Loucy (cell line): ENCODE measurements around the gene ARNT2.

ENCODE experiments used
- H2AFZ ChIP-seq: fragments of 200-600 bp; sonication (generic); 2 replicates; pipeline ENCODE4 v1.6.0; 2016; ENCODE audit warnings: antibody characterized with exemption, mild to moderate bottlenecking, low read length, moderate library complexity
- H3F3A ChIP-seq: fragments of 200-600 bp; 2 replicates; pipeline ENCODE4 v1.6.0; 2016; ENCODE audit warnings: antibody characterized with exemption, low read depth, mild to moderate bottlenecking
- H3K27me3 ChIP-seq: fragments of 200-600 bp; sonication (generic); 2 replicates; pipeline ENCODE4 v1.6.1; 2014; ENCODE audit warnings: low read length, mild to moderate bottlenecking; ENCODE audit not compliant: insufficient read depth, poor library complexity, severe bottlenecking
- H3K36me3 ChIP-seq: fragments of 200-600 bp; sonication (generic); 2 replicates; pipeline ENCODE4 v1.6.1; 2016; ENCODE audit warnings: low read length; ENCODE audit not compliant: insufficient read depth
- H3K4me1 ChIP-seq: fragments of 200-600 bp; sonication (generic); 2 replicates; pipeline ENCODE4 v1.5.1; 2014; ENCODE audit warnings: low read length, mild to moderate bottlenecking; ENCODE audit not compliant: insufficient read depth, poor library complexity, severe bottlenecking
- H3K4me2 ChIP-seq: fragments of 200-600 bp; sonication (generic); 2 replicates; pipeline ENCODE4 v1.6.0; 2014; ENCODE audit warnings: antibody characterized with exemption, low read length, low read depth, mild to moderate bottlenecking; ENCODE audit not compliant: poor library complexity, severe bottlenecking
- H3K4me3 ChIP-seq: fragments of 200-600 bp; sonication (generic); 2 replicates; pipeline ENCODE4 v1.5.1; 2014; ENCODE audit warnings: low read length, mild to moderate bottlenecking, mixed read lengths; ENCODE audit not compliant: poor library complexity, severe bottlenecking
- H3K79me2 ChIP-seq: fragments of 200-600 bp; sonication (generic); 2 replicates; pipeline ENCODE4 v1.6.1; 2014; ENCODE audit warnings: low read length; ENCODE audit not compliant: insufficient read depth
- H3K9ac ChIP-seq: fragments of 200-600 bp; sonication (generic); 2 replicates; pipeline ENCODE4 v1.6.0; 2014; ENCODE audit warnings: mild to moderate bottlenecking, low read depth, low read length, moderate library complexity; ENCODE audit not compliant: poor library complexity, severe bottlenecking
- H3K9me2 ChIP-seq: fragments of 200-600 bp; sonication (generic); replicated peaks from 2 replicates; pipeline ENCODE4 v1.6.1; 2016; ENCODE audit warnings: low read depth, low read length, mixed read lengths
- H3K9me3 ChIP-seq: fragments of 200-600 bp; sonication (generic); 2 replicates; pipeline ENCODE4 v1.6.1; 2014; ENCODE audit warnings: mild to moderate bottlenecking, antibody characterized with exemption, low read length, low read depth; ENCODE audit not compliant: insufficient read depth
- H4K20me1 ChIP-seq: fragments of 200-600 bp; sonication (generic); 2 replicates; pipeline ENCODE4 v1.6.0; 2014; ENCODE audit warnings: antibody characterized with exemption, low read length, mild to moderate bottlenecking; ENCODE audit not compliant: insufficient read depth, poor library complexity, severe bottlenecking
- EZH2phosphoT487 ChIP-seq: fragments of 200-600 bp; IDR thresholded peaks from 2 replicates; pipeline ENCODE4 v1.6.1; 2018; ENCODE audit warnings: antibody characterized with exemption, mild to moderate bottlenecking, moderate library complexity, borderline replicate concordance
- TF ChIP-seq, protein P1 (sequence below): fragments of 200-600 bp; sonication (generic); conservative IDR thresholded peaks from 2 replicates; pipeline ENCODE4 v1.5.1; 2014; ENCODE audit warnings: mild to moderate bottlenecking, antibody characterized with exemption, low read length

ARNT2 gene

GRCh38 chr15:80404057-80404760 is at the start of gene ARNT2:
TSS of gene ARNT2 (plus strand) at chr15:80404382. CDS start at chr15:80404516, 134 bp downstream.
- H3K27me3 ChIP-seq = no peaks in the 10 kb centered on the region
- no peaks in the 10 kb centered on the region; the same call in 1 of the 2 replicates for H3K9me3 ChIP-seq
- no peaks in the 10 kb centered on the region for H3K9me2 ChIP-seq
- H2AFZ ChIP-seq = no peak within 1 kb of the TSS
- no peak within 1 kb of the TSS for H3K4me2 ChIP-seq
- no peaks in the 10 kb centered on the region for H3K36me3 ChIP-seq
- no peak for TF ChIP-seq EZH2phosphoT487
- TF ChIP-seq, protein P1, sequence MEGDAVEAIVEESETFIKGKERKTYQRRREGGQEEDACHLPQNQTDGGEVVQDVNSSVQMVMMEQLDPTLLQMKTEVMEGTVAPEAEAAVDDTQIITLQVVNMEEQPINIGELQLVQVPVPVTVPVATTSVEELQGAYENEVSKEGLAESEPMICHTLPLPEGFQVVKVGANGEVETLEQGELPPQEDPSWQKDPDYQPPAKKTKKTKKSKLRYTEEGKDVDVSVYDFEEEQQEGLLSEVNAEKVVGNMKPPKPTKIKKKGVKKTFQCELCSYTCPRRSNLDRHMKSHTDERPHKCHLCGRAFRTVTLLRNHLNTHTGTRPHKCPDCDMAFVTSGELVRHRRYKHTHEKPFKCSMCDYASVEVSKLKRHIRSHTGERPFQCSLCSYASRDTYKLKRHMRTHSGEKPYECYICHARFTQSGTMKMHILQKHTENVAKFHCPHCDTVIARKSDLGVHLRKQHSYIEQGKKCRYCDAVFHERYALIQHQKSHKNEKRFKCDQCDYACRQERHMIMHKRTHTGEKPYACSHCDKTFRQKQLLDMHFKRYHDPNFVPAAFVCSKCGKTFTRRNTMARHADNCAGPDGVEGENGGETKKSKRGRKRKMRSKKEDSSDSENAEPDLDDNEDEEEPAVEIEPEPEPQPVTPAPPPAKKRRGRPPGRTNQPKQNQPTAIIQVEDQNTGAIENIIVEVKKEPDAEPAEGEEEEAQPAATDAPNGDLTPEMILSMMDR = no peak
- no peaks in the 10 kb centered on the region for H3F3A ChIP-seq
- no peak within 1 kb of the TSS for H3K4me3 ChIP-seq
- H4K20me1 ChIP-seq = no peaks in the 10 kb centered on the region
- H3K9ac ChIP-seq = no peak within 1 kb of the TSS
- H3K4me1 ChIP-seq = no peaks in the 10 kb centered on the region
- no peaks in the 10 kb centered on the region for H3K79me2 ChIP-seq

DNA sequence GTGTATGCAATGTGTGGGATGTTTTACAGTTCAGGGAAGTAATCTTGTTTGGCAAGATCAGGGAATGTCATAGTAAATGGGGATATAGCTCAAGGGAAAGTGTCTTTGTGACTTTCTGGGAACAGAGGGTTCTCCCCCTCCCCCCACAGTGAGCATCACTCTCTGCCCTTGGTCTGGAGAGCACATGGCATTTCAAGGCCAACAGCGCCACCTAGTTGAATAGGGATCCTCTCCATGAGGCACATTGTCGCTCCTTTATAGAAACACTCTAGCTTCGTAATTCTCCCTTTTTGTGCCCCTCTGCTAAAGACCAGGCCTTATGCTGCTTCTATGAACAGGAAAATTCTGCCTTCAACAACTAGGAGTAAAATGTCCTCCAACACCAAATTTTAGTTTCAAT is 37.1 kb upstream of the ARNT2 start:
- Histone ChIP-seq H3K4me2 (no peak overlapping the region), H4K20me1 (no peaks in the 10 kb centered on the region), H3K9ac (no peak overlapping the region), H3K9me2 (no peaks in the 10 kb centered on the region), H3F3A (no peaks in the 10 kb centered on the region), H3K79me2 (no peaks in the 10 kb centered on the region), H3K4me3 (no peak overlapping the region), H3K27me3 (no peaks in the 10 kb centered on the region), H3K4me1 (no peaks in the 10 kb centered on the region), H3K36me3 (no peaks in the 10 kb centered on the region), H3K9me3 (peaks cover 17% of the 10 kb centered on the region; the same call in 1 of the 2 replicates), H2AFZ (no peak overlapping the region)
- no peak for TF ChIP-seq EZH2phosphoT487
- TF ChIP-seq, protein P1 = peak; percentile 42

GRCh38 chr15:80367661-80368060 is 36.5 kb upstream of the ARNT2 start:
- H3K4me1 ChIP-seq = no peaks in the 10 kb centered on the region
- no peaks in the 10 kb centered on the region for H3K27me3 ChIP-seq
- no peak for TF ChIP-seq EZH2phosphoT487
- TF ChIP-seq, protein P1 = no peak
- no peaks in the 10 kb centered on the region for H3K9me2 ChIP-seq
- H3K79me2 ChIP-seq = no peaks in the 10 kb centered on the region
- H2AFZ ChIP-seq = no peak overlapping the region
- no peaks in the 10 kb centered on the region for H3F3A ChIP-seq
- H3K4me3 ChIP-seq = no peak overlapping the region
- H3K4me2 ChIP-seq = no peak overlapping the region
- peaks cover 17% of the 10 kb centered on the region; the same call in 1 of the 2 replicates for H3K9me3 ChIP-seq
- H4K20me1 ChIP-seq = no peaks in the 10 kb centered on the region
- no peaks in the 10 kb centered on the region for H3K36me3 ChIP-seq
- no peak overlapping the region for H3K9ac ChIP-seq
